ENCODE measurements around the gene PSME3. TPM values are rescaled to one million over a fixed set of nuclear protein-coding genes. Genes with fewer than 3 reads are reported as not detected.

Gene PSME3
- total RNA-seq, 3 donors from 2014 or later, result 87.7 to 112 (median 91.8) TPM

GRCh38 chr17:42832213-42832933 is 824 bp upstream of the PSME3 start:
- no peaks in the 10 kb centered on the region for H3K9me3 ChIP-seq
- TF ChIP-seq CTCF (IDR thresholded peaks at IDR 0.05), result no peak
- H3K36me3 ChIP-seq (ENCODE audit: low read depth), result no peaks in the 10 kb centered on the region
- intact Hi-C loops (cut with DNase I, micrococcal nuclease), result no loop called here
- H3K4me1 ChIP-seq (ENCODE audit: low read depth), result peaks cover 13% of the 10 kb centered on the region
- H3K4me3 ChIP-seq, result peak overlapping the region; percentile 92
- ATAC-seq (peak; percentile 28), DNase-seq (no peak)

GRCh38 chr17:42833767-42834422 is 698 bp downstream of the PSME3 start:
- Histone ChIP-seq H3K4me3 (peak overlapping the region; percentile 92), H3K9me3 (no peaks in the 10 kb centered on the region), H3K36me3 (ENCODE audit: low read depth) (no peaks in the 10 kb centered on the region), H3K4me1 (ENCODE audit: low read depth) (peaks cover 13% of the 10 kb centered on the region)
- TF ChIP-seq CTCF (IDR thresholded peaks at IDR 0.05), result no peak
- intact Hi-C loops (cut with DNase I, micrococcal nuclease), result no loop called here
- no peak for DNase-seq
- ATAC-seq, result peak; percentile 19

- ATAC-seq, result no peak
Observed at GRCh38 chr17:42835732-42836131, 2.5 kb downstream of the PSME3 start.

GRCh38 chr17:42841975-42842685 is 8.9 kb downstream of the PSME3 start:
- no peak for TF ChIP-seq CTCF (IDR thresholded peaks at IDR 0.05)
- intact Hi-C loops (cut with DNase I, micrococcal nuclease), result loop anchor here (5.0 kb wide), 1 partner anchor 95 kb away; no protein-coding TSS in a partner anchor
- Histone ChIP-seq H3K4me3 (no peak overlapping the region), H3K36me3 (ENCODE audit: low read depth) (peaks cover 7% of the 10 kb centered on the region), H3K9me3 (no peaks in the 10 kb centered on the region), H3K4me1 (ENCODE audit: low read depth) (no peaks in the 10 kb centered on the region)
- no peak for ATAC-seq
- DNase-seq, result no peak

More at GRCh38 chr17:42835732-42836131, 2.5 kb downstream of the PSME3 start:
- Histone ChIP-seq H3K4me3 (no peak overlapping the region), H3K4me1 (ENCODE audit: low read depth) (peaks cover 13% of the 10 kb centered on the region), H3K36me3 (ENCODE audit: low read depth) (peaks cover 7% of the 10 kb centered on the region), H3K9me3 (no peaks in the 10 kb centered on the region)
- DNase-seq, result no peak
- intact Hi-C loops (cut with DNase I, micrococcal nuclease), result no loop called here
- no peak for TF ChIP-seq CTCF (IDR thresholded peaks at IDR 0.05)

- peak; percentile 62 for TF ChIP-seq CTCF (IDR thresholded peaks at IDR 0.05)
- ATAC-seq (peak; percentile 85), DNase-seq (peak in 1 of 3 donors; percentile 48)
- no peaks in the 10 kb centered on the region for H3K9me3 ChIP-seq
- no peak overlapping the region for H3K4me3 ChIP-seq
- intact Hi-C loops (cut with DNase I, micrococcal nuclease), result loop anchor here (5.0 kb wide), 1 partner anchor 94 kb away; no protein-coding TSS in a partner anchor
- peaks cover 7% of the 10 kb centered on the region for H3K36me3 ChIP-seq (ENCODE audit: low read depth)
- H3K4me1 ChIP-seq (ENCODE audit: low read depth), result no peaks in the 10 kb centered on the region
Observed at GRCh38 chr17:42843358-42843934, 10.2 kb downstream of the PSME3 start.
